Anterior cingulate cortex (tissue), 58 donors: ENCODE results near the gene MMP25.

Experiments
- DNase-seq, 58 donors: peaks; one replicate each; lab custom pipeline; 2025; lab: John Stamatoyannopoulos, UW

Gene MMP25

DNA sequence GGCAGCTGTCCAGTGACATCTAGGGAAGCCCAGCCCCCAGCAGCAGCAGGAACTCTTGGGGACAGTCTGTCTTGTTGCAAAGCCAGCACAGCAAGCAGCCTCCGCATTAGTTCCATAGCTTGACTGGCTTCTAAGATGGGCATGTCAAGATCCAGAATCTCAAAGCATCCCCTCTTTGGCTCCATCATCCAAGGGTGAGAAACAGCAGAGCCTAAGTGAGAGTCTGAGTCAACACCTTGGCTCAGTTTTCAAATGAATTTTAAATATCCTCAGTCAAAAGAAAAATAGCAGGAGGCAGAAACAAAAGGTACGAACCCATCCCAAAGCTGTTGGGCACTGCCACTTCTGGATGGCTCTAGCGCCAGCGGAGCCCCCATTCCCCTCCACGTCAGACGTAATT, 31.4 kb upstream of the MMP25 start:
- no peak for DNase-seq

DNA sequence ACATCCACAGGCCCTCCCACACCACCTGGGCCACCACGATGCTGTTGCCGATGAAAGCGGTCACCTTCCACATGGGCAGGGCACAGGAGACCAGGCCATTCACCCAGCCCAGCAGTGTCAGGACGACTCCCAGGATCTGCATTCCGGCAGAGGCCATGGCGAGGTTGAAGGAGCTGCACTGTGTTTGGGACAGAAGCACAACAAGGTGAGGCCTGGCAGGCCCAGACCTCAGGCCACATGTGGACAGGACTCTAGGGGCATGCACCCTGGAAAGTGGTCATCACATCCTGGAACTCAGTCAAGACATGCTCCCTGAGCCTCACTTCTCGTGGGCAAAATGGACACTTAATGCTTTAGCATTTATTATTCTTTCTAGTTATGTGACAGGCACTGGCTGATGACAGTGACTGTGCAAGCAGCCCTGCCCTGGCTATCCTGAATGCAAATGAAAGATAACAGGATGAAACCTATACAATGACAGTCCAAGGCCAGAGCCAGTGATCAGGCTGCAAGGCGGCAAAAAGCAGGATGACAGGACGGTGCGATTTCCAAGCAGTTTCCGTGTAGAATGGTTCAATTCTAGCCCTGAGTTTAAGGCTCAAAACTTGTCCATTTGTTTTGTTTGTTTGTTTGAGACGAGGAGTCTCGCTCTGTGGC, 30.4 kb upstream of the MMP25 start:
- DNase-seq, result no peak

DNA sequence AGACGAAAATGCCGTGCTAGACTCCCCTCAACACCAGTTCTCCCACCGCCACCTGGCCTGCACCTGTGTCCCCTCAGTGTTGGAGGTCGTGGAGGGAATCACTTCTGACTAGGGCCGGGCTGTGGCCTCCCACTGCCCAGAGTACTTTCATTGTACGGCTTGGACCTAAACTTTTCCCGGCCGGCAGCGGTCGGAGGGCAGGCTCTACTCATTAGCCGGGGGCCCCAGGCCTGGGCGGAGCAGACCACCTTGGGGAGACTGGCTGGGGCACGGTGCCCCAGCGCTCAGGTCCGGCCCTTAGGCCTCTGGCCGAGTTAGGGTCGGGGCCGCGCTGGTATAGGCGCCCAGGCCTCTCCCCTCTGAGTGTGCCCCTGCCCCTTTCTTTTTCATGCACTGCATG, 29.0 kb upstream of the MMP25 start:
- no peak for DNase-seq

DNA sequence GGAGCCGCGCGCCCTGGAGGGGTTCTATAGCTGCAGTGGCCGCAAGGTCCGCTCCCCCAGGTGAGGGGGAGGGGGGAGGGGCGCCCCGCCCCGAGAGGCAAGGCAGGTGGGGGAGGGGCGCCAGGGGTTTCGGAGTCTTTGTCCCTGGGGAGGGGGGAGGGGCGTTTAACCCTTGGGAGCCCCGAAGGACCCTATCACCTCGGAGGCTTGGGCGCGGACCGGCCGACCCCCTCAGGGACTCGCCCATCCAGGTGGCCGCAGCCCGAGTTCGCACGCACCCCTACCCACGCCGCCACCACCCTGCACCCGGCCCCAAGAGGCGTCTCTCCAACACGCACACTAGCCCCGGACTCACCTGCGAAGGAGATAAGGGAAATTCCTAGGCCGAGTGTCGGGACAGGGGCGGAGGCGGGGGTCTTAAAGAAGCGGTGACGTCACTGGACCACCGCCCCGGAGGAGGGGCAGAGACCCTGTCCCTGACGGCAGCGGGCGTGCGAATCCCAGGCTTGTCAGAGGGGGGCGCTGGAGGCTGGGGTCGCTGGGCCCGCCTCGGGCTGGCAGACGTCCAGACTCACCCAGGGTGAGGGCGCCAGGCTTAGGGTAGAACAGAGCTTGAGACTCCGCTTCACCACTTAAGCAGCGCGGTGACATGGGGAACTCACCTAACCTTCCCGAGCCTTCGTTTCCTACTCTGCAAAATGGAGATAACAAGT, 28.4 kb upstream of the MMP25 start, which contains the start of gene CLDN6:
Gene CLDN6 (minus strand): TSS at position 390 of the 713 bp plus-strand sequence. CDS start 2,162 bp downstream, outside the sequence.
- DNase-seq, result peak in 1 of 58 donors; percentile 16

DNA sequence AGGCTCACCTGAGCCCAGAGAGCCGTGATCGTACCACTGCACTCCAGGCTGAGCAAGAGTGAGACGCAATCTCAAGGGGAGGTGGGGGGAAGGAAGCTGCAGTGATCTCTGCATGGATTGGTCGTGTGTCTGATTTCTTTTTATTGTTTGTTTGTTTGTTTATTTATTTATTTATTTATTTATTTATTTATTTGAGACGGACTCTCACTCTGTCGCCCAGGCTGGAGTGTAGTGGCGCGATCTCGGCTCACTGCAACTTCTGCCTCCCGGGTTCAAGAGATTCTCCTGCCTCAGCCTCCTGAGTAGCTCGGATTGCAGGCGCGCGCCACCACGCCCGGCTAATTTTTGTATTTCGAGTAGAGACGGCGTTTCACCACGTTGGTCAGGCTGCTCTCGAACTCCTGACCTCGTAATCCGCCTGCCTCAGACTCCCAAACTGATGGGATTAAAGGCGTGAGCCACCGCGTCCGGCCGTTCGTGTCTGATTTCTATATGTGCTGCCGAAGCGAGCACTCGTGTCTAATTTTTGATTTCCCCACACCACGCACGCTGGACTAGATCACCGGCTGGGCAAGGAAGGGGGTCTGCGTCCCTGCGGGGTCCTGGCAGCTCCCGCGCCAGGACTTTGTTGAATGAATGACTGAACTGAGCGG, 26.6 kb upstream of the MMP25 start:
- DNase-seq, result no peak

DNA sequence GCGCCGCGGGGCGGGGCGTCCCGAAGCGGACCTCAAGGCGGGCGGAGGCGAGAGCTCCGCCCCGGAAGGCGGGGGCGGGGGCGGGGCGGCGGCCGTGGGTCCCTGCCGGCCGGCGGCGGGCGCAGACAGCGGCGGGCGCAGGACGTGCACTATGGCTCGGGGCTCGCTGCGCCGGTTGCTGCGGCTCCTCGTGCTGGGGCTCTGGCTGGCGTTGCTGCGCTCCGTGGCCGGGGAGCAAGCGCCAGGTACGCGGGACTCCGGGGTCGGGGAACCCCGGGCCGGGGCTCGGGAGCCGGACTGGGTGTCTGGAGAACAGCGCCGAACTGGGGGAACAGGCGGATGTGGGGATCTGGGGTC, 26.1 kb upstream of the MMP25 start, which contains the start of gene TNFRSF12A:
Gene TNFRSF12A (plus strand): TSS at position 122 of the 357 bp plus-strand sequence. CDS start 30 bp downstream, at position 152.
- DNase-seq, result peak in 32 of 58 donors; percentile 6 to 59 (median 26)

DNA sequence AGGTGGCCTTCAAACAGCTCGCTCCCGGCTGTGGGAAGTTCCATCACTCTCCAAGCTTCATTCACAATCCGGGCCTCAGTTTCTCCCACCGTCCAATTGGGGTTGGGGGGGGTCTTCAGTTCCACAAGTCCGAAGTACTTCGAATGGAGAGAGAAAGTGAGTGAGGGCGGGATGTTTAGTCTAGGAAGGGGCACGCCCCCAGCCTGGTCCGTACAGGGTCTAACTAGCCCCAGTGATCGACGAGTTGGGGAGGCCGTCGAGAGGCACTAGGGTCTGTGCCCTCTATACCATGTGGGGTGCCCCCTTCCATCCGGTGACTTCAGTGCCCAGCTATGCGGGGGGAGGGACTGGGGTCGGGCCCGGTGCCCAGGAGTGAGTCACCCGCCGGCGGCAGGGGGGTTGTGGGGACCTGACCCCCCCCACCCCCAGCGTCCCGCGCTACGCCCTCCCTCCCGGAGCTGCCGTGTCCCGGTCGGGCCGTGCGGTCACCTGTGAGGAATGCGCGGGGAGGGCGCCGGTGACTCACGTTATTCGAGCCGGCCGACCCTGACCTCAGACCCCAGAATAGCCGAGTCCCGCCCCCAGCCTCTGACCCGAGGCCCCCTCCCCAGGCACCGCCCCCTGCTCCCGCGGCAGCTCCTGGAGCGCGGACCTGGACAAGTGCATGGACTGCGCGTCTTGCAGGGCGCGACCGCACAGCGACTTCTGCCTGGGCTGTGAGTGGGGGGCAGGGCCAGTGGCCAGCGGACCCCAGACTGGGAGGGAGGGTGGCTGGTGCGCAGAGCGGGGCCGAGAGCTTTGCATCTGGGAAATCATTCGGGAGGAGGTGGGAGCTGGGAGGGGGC, 25.5 kb upstream of the MMP25 start:
- peak in 18 of 58 donors; percentile 12 to 86 (median 37) for DNase-seq

DNA sequence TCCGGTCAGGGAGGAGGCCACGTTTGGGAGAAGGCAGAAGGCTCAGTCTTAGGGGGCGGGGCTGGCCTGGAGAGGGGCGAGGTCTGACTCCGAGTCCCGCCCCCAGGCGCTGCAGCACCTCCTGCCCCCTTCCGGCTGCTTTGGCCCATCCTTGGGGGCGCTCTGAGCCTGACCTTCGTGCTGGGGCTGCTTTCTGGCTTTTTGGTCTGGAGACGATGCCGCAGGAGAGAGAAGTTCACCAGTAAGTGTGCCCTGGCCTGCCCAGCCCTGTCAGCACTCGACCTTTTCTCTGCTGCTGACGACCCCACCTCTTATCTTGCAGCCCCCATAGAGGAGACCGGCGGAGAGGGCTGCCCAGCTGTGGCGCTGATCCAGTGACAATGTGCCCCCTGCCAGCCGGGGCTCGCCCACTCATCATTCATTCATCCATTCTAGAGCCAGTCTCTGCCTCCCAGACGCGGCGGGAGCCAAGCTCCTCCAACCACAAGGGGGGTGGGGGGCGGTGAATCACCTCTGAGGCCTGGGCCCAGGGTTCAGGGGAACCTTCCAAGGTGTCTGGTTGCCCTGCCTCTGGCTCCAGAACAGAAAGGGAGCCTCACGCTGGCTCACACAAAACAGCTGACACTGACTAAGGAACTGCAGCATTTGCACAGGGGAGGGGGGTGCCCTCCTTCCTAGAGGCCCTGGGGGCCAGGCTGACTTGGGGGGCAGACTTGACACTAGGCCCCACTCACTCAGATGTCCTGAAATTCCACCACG, 24.7 kb upstream of the MMP25 start:
- DNase-seq, result peak in 17 of 58 donors; percentile 14 to 57 (median 25)

DNA sequence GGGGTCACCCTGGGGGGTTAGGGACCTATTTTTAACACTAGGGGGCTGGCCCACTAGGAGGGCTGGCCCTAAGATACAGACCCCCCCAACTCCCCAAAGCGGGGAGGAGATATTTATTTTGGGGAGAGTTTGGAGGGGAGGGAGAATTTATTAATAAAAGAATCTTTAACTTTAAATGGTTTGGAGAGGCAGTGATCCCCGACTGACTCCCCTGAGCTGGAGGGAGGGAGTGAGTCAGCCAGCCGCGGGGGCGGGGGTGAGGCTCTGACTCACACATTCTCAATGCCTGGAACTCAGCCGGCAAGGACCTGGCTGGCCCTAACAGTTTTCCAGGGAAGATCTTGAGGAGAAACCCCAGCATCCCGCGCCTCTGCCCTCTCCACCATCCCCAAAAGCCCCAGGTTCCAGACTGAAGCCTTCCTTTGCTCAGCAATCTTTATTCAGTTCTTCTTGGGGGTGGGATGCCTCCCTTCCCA, 24.1 kb upstream of the MMP25 start:
- peak in 49 of 58 donors; percentile 6 to 82 (median 39) for DNase-seq

DNA sequence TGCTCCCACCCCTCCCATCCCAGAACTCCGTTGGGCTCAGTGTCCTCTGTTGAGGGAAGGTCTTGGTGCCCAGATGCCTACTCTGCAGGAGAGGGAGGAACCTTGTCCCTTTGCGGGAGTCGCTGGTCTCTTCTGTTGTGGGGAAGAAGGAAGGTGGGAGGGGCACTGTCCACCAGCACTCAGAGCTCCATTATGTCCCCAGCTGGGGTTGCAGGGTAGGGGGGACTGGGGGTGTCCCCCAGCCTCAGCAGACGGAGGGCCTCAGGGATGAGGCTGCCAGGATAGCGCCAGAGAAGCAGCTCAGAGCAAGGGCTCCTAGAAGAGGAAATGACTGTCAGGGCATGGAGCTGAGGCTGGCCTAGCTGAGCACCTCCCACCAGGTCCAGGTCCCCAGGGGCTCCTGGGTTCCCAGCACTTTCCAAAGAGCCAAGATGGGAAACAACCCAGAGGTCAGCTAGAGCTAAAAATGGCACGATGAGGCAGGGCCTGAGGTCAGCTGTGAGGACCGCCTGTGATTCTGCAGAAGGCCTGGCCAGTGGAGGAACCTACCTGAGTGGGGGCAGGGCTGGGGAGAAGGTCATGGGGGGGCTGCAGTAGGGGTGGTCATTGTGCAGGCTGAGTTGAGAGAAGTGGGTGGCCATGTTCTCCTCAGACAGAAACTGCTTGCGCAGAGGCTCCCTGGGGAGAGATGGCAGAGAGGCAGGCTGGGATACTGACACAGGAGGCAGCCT, 23.5 kb upstream of the MMP25 start:
- DNase-seq, result peak in 1 of 58 donors; percentile 24

DNA sequence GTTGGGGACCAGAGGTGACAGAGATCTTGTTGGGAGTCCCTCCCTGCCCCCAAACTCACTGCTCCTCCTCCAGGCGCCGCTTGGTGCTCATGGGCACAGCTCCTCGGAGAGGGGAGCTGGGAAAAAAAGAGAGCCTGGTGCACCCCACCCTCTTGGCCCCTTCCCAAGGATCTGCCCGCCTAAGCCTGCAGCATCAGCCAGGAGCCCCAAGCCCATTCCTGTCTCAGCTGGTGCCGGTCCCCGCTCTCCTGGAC, 23.0 kb upstream of the MMP25 start:
- peak in 38 of 58 donors; percentile 22 to 77 (median 58) for DNase-seq

DNA sequence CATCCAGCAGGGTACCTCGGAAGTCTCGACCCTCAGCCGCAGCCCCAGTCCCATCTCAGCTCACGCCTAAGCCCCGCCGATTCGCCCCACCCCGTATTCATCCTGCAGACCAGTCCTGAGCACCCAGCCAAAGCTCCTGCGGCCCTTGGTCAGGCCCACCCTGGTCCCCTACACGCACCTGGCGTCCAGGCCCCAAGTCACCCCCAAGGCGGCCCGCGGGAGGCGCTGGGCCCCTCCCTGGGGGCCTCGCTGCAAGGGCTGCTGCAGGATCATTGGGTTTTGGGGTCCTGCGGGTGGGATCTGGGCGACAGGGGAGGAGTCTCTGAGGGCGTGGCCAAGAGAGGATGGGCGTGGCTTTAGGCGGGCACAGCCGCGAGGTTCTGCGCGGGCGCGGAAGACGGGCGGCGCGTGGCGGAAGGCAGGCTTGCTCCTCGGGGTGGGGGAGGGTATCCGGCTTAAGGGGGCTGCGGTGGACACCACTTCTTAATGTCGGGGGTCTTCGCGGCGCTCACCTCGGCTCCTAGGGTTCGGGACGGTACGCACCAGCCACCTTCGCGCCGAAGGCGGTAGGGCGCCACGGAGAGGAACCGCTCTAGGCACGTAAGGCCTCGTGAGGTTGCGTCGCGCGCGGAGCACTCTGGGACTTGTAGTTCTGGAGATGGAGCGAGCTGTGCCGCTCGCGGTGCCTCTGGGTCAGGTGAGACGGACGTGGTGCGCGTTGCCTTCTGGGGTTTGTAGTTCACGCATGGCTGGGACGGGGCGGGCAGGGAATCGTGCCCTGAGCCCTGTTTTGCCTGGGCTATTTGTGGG, 22.5 kb upstream of the MMP25 start, which contains the start of the genes HCFC1R1 and THOC6:
Gene HCFC1R1 (minus strand): TSS at position 274 of the 810 bp plus-strand sequence. CDS start 1 bp downstream, at position 273.
Gene THOC6 (plus strand): TSS at position 367 of the 810 bp plus-strand sequence. CDS start 292 bp downstream, at position 659.
- peak; percentile 82 to 99 (median 94) for DNase-seq

DNA sequence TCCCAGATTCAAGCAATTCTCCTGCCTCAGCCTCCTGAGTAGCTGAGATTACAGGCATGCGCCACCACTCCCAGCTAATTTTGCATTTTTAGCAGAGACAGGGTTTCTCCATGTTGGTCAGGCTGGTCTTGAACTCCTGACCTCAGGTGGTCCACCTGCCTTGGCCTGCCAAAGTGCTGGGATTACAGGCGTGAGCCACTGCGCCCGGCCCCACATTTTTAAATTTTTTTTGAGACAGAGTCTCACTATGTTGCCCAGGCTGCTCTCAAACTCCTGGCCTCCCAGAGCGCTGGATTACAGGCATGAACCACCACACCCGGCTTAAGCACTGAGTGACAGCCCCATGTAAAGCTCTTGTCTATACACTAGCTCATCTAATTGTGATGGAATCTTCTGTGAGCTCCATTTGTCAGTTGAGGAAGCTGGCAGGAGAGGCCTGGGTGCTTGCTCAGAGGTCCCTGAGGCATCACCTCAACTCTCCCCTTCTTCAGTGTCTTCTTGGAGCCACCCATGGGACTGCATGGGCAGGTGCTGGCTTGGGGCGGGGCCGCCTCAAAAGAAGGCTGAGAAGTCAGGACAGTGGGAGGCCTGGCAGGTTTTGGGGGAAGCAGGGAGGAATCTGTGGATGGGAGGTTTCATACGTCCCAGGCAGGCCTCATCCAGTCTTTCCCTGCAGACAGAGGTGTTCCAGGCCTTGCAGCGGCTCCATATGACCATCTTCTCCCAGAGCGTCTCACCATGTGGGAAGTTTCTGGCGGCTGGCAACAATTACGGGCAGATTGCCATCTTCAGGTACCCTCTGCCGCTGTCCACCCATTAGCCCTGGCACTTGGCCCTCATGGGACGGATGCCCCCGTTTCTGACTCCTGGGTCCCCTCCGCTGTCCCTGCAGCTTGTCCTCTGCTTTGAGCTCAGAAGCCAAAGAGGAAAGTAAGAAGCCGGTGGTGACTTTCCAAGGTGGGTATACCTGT, 21.0 kb upstream of the MMP25 start:
- DNase-seq, result no peak

DNA sequence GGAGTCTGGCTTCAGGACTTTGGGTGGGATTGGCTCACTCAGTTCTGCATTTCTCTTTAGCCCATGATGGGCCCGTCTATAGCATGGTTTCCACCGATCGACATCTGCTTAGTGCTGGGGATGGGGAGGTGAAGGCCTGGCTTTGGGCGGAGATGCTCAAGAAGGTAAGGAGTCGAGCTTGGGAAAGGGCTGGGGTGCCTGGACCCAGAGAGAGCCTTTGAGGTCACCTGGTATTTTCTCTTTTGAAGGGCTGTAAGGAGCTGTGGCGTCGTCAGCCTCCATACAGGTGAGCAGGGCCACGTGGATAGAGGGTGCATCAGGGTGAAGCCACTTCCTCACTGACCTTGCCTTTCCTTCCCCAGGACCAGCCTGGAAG, 20.4 kb upstream of the MMP25 start:
- no peak for DNase-seq

DNA sequence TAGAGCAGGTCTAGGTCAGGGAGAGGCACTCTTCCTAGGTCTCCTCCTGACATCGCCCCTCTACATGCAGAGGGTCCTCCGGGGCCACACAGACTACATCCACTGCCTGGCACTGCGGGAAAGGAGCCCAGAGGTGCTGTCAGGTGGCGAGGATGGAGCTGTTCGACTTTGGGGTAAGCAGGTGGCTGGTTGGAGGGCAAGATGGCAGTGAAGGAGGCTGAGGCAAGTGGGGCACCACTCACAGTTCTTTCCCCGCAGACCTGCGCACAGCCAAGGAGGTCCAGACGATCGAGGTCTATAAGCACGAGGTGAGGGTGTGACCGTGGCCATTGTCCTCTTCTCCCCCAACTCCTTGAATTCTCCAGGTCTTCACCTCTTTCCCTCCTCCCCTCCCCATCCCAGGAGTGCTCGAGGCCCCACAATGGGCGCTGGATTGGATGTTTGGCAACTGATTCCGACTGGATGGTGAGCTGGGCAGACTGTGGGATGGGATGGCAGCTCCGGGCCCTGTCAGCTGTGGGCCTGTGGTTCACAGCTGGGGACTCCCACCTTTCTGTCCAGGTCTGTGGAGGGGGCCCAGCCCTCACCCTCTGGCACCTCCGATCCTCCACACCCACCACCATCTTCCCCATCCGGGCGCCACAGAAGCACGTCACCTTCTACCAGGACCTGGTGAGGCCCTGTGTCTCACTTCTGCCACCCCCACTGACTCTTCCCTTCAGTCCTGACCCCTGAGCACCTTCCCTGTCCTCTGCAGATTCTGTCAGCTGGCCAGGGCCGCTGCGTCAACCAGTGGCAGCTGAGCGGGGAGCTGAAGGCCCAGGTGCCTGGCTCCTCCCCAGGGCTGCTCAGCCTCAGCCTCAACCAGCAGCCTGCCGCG, 19.5 kb upstream of the MMP25 start:
- DNase-seq, result no peak

DNA sequence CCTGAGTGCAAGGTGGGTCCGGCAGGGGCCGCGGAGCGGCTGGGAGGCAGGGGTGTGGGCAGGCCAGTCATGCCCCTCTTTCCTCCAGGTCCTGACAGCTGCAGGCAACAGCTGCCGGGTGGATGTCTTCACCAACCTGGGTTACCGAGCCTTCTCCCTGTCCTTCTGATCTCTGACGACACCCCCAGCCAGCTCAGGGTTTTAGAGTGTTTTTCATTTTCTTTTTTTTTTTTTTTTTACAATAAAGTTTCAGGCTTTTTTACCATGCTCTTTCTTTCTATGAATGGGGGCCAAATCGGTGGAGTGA, 18.9 kb upstream of the MMP25 start:
- no peak for DNase-seq
